HG02970 (cell line): ENCODE results near the gene ROPN1.
"Not testable (repeated sequence)": the region's sequence is repeated elsewhere in the genome, so short reads cannot be mapped to it uniquely, and the experiment has no call there.

Experiments used
- ATAC-seq: cut with Tn5 transposase; IDR thresholded peaks from one replicate; pipeline ENCODE4 v1.9.1; 2021; ENCODE audit warnings: mild to moderate bottlenecking, moderate library complexity, moderate number of reproducible peaks; ENCODE audit not compliant: unreplicated experiment, low FRiP score

The ROPN1 gene

GRCh38 chr3:123991730-123992588, at the start of gene ROPN1:
Gene ROPN1 (minus strand): TSS chr3:123992124. CDS start chr3:123980481, 11,643 bp downstream.
- ATAC-seq = not testable (repeated sequence)

DNA sequence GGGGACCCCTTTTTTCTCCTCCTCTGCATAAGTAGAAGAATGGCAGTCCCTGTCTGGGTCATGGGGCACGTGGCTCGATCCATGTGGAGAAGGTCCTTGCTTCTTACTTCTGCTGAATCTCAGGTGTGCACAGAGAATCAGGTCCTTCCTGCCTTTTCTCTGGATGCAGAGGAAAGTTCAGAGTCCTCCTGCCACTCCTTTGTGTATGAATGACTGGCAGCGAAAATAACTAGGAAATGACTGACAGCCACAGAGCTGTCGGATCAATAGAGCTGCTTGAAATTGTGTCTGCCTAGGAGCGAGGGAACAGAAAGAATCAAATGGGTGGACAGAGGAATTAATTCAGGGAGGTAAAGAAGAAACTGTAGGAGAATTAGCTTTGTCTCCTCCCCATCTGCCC, 49.6 kb upstream of the ROPN1 start:
- ATAC-seq = no peak

GRCh38 chr3:124037326-124037725, 45.4 kb upstream of the ROPN1 start:
- ATAC-seq = no peak

- not testable (repeated sequence) for ATAC-seq
Observed at GRCh38 chr3:124036214-124036613, 44.3 kb upstream of the ROPN1 start.

GRCh38 chr3:124035463-124036121, 43.7 kb upstream of the ROPN1 start:
- ATAC-seq = no peak

GRCh38 chr3:124034844-124035152, 42.9 kb upstream of the ROPN1 start:
- ATAC-seq = no peak

DNA sequence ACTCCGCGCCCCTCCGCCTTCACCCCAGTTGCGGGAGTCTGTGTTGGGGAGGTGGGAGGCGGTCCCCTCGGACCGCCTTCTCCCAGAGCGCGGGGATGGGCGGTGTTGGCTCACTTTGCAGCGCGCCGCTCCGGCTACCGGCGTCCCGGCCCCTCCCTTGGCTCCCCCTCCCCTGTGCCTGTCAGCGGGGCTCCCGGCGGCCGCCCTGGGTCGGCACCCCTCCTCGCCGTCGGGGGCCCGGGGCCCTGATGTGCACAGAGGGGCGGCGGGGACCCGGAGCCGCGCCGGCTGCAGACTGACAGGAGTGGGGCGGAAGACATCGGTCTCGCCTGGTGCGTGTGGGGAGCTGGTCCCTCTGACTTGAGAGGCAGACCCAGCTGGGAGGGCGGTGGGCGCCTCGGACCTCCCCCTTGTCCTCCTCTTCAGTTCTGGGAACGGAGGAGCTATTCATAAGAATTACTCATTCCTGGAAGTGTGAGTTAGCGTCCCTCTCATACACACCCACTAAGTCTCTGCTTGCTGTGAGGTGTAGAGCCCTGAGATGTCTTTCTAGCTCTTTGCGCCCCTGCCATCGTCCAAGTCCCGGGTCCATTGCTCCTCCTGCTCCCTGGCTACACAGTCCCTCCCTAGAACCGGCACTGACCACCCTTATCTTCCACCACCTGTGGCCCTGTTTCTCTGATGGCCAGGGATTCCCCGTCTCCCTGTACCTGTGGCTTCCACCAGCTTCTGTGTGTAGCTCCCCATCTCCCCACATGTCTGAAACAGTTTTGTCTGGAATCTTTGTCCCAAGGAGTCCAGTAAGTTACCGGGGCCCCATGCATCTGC, 42.3 kb upstream of the ROPN1 start:
- no peak for ATAC-seq

DNA sequence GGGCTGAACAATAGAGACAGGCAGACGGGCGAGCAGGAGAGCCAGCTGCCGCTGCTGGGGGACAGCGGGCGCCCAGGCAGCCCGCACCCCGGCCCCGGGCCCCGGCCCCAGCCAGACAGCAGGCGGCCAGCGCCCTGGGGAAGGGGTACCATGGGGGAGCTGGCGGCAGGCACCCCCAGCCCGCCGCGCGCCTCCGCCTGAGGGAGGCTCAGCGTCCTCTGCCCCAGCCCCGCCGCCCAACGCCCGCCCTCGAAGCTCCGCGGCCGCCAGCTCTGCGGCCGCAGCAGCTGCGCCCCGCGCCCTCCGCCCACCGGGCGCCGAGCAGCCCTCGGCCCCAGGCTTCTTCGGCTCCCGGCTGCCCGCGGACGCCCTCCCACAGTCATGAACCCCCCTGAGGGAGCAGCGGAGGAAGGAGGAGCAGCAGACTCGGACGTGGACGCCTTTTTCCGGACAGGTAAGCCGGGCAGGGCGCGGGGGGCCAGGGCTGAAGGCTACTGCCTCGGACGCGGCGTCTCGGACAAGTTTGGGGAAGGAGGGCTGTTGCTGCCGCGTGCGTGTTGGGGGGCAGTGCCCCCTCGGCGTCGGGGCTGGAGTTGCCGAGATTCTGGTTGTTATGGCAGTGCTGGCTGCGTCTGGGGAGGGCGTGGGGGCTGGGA, 41.6 kb upstream of the ROPN1 start, which contains the start of gene KALRN:
Gene KALRN (plus strand): TSS at position 10 of the 656 bp plus-strand sequence.
- peak; percentile 25 for ATAC-seq

DNA sequence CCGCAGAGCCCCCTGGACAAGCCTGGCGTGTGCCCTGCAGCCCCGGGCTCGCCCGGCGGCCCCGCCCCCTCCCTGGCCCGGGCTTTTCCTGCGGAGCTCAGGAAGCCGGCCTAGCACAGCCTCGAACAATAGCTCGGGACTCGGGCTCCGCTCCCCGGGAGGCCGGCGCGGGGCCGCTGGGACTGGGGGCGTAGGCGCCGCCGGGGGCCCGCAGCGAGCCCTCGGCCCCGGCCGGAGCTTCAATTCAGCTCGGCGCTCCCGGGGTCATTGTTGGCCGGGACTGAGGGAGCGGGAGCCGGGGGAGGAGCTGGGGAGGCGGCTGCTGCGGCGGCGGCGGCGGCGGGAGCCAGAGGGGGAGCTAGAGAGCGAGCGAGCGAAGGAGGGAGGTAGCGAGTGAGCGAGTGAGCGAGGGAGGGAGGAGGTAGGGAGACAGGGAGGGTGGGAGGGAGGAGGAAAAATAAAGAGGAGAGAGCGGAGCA, 41.0 kb upstream of the ROPN1 start:
- peak; percentile 76 for ATAC-seq

- ATAC-seq = no peak
Observed at GRCh38 chr3:124032311-124032880, 40.5 kb upstream of the ROPN1 start.

GRCh38 chr3:124026516-124026915, 34.6 kb upstream of the ROPN1 start:
- ATAC-seq = no peak

DNA sequence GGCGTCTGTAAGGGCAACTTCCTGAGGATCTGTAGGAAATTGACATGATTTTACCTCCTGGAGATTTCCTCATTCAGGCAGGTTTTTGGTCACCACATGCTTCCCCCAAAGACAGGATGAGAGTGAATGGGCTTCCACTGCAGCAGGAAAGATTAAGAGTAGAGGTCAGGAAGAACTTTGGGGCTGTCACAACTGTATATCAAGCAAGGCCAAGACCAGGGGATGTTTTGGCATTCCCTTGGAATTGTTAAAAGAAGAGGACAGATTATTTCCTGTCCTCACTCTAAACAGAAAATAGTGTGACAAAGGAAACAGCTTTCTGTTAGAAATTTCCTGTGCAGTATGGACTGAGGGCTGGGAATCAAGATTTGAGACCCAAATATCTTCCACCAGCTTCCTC, 31.6 kb upstream of the ROPN1 start:
- ATAC-seq = not testable (repeated sequence)

- ATAC-seq = no peak
Observed at GRCh38 chr3:124019291-124019690, 27.4 kb upstream of the ROPN1 start.

DNA sequence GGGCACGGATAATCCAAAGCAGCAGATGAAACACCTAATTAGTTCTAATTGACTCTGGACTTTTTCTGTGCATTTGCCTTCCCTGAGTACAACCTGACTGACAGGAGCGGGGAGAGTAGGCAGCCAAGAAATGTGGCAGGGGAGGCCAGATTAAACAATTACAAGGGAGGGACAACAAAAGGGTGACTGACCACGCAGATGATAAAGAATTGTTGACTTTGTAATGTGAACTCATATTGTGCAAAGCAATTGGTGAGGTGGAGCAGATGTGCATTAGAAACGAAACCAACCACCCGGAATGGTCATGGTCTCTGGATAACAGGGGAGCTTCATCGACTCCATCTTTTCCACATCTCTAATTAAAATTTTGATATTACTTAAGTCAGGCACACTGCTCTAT, 25.6 kb upstream of the ROPN1 start:
- not testable (repeated sequence) for ATAC-seq

DNA sequence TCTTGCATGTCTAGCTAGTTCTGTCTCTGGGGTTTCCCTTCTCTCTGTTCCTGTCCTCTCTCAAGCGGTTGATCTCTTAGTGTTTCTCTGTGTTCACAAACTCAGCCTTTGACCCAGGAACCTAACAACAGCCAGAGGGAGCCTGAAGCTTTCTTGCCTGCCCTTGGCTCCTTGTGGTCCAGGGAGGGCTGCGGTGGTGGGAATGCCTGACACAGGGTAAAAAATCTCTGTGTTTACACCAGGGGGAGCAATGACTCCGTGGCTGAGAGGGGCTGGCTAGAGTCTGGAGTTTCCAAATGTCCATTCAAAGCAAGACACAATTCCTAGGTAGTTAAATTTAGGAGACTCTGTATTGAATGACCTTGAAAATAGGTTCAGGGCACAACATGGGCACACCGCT, 24.6 kb upstream of the ROPN1 start:
- ATAC-seq = not testable (repeated sequence)

GRCh38 chr3:124014366-124014942, 22.5 kb upstream of the ROPN1 start:
- ATAC-seq = no peak

- ATAC-seq = not testable (repeated sequence)
Observed at GRCh38 chr3:124008321-124008720, 16.4 kb upstream of the ROPN1 start.

GRCh38 chr3:124007186-124007585, 15.3 kb upstream of the ROPN1 start:
- no peak for ATAC-seq

DNA sequence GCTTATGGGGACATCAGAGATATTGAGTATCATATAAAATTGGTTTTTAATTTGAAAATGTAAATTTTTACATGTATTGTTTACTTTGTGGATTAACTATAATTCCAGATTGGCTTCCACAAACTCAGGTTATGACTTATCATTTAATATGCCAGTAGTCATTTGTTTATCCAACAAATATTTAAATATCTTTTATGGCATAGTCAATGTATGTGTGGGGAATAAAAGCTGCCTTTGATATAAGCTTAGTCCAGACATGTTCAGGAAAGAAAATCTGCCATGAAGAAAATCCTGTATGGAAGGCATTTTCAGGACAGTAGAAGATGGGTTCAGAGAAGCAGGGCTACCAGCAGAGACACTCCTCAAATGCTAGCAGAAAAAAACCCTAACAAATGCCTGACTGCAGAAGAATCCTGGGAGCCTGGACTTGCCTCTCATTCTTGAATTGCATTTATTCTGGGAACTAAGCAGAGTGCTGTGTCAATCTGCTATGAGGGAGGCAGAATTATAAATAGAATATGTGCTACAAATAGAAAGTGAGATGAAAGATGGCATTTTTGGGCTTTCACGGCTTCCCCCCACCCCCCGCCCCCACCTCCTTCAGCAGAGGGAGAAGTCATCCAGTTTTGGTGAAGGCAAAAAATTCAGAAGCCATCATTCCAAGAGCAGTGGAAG, 10.6 kb upstream of the ROPN1 start:
- ATAC-seq = not testable (repeated sequence)
